GM18867 (cell line): ENCODE data around the gene TTC13.
"Not testable (repeated sequence)": the region's sequence is repeated elsewhere in the genome, so short reads cannot be mapped to it uniquely, and the experiment has no call there.

Experiments used
- ATAC-seq: cut with Tn5 transposase; IDR thresholded peaks from one replicate; pipeline ENCODE4 v1.9.1; 2021; ENCODE audit warnings: mild to moderate bottlenecking, moderate library complexity; ENCODE audit not compliant: unreplicated experiment

Gene TTC13

GRCh38 chr1:230994860-230995259 is 16.2 kb upstream of the TTC13 start:
- no peak for ATAC-seq

GRCh38 chr1:230992100-230992774 is 13.6 kb upstream of the TTC13 start:
- no peak for ATAC-seq

- no peak for ATAC-seq
These were observed 8.8 kb upstream of the TTC13 start for GRCh38 chr1:230987448-230987847.

- ATAC-seq, result no peak
These were observed 8.3 kb upstream of the TTC13 start for GRCh38 chr1:230986976-230987375.

GRCh38 chr1:230985711-230986110 is 7.0 kb upstream of the TTC13 start:
- ATAC-seq, result no peak

GRCh38 chr1:230984622-230985515 is 6.2 kb upstream of the TTC13 start:
- not testable (repeated sequence) for ATAC-seq

GRCh38 chr1:230983811-230984210 is 5.2 kb upstream of the TTC13 start:
- ATAC-seq, result no peak

GRCh38 chr1:230982696-230983095 is 4.0 kb upstream of the TTC13 start:
- ATAC-seq, result no peak

- no peak for ATAC-seq
These were observed 1.3 kb upstream of the TTC13 start for GRCh38 chr1:230979952-230980351.

- ATAC-seq, result no peak
These were observed 692 bp upstream of the TTC13 start for GRCh38 chr1:230979389-230979716.

- ATAC-seq, result peak; percentile 10
These were observed 735 bp downstream of the TTC13 start for GRCh38 chr1:230977761-230978490.

GRCh38 chr1:230976825-230977747 is 1.6 kb downstream of the TTC13 start:
- no peak for ATAC-seq

GRCh38 chr1:230976360-230976759 is 2.3 kb downstream of the TTC13 start:
- no peak for ATAC-seq

GRCh38 chr1:230975636-230976035 is 3.0 kb downstream of the TTC13 start:
- no peak for ATAC-seq

GRCh38 chr1:230972855-230973271 is 5.8 kb downstream of the TTC13 start:
- peak; percentile 88 for ATAC-seq

GRCh38 chr1:230971771-230972170 is 6.9 kb downstream of the TTC13 start:
- no peak for ATAC-seq

GRCh38 chr1:230970432-230970831 is 8.2 kb downstream of the TTC13 start:
- no peak for ATAC-seq

GRCh38 chr1:230966358-230966873 is 12.2 kb downstream of the TTC13 start:
- ATAC-seq, result no peak

- no peak for ATAC-seq
These were observed 13.1 kb downstream of the TTC13 start for GRCh38 chr1:230965535-230965934.

- ATAC-seq, result no peak
These were observed 13.8 kb downstream of the TTC13 start for GRCh38 chr1:230964896-230965295.
